Panc1 (cell line): ENCODE results near the gene KRTAP10-10.

Experiments used
- CTCF ChIP-seq: fragments of 450-650 bp; IDR thresholded peaks from 2 replicates; pipeline ENCODE4 v1.5.1; 2017; ENCODE audit warnings: mild to moderate bottlenecking
- SIN3A ChIP-seq: IDR thresholded peaks from 2 replicates; pipeline ENCODE4 v1.6.1; 2012; ENCODE audit warnings: low read depth, mild to moderate bottlenecking, low read length, moderate library complexity, borderline replicate concordance; ENCODE audit not compliant: insufficient read depth

- TF ChIP-seq CTCF (no peak), SIN3A (no peak)
Measured at GRCh38 chr21:44626673-44627143, 10.4 kb upstream of the KRTAP10-10 start, which contains the start of gene KRTAP10-9.
